GM12878 (cell line): ENCODE measurements around the gene ZDHHC7. TPM values are rescaled to one million over a fixed set of nuclear protein-coding genes. Genes with fewer than 3 reads are reported as not detected.
"Not testable (repeated sequence)": the region's sequence is repeated elsewhere in the genome, so short reads cannot be mapped to it uniquely, and the experiment has no call there.

Experiments used
- ATAC-seq: fragments of 200-7000 bp; cut with Tn5 transposase; 3 replicates; pipeline ENCODE4 v1.9.1; 2020; ENCODE audit warnings: mild to moderate bottlenecking, moderate library complexity
- BruUV-seq: library from RNA; stranded (reverse); fragments of 400-500 nt; replicated peaks from 2 replicates; lab custom pipeline; 2021; lab: Mats Ljungman, UMichigan
- CTCF ChIA-PET: fragments of 300-600 bp; sonication (Branson Sonifier 250); formaldehyde crosslinking; extraction: SDS; loops from one replicate; lab custom pipeline; 2021; ENCODE audit warnings: inconsistent platforms; lab: Yijun Ruan, JAX
- POLR2A ChIA-PET: fragments of 350-600 bp; formaldehyde crosslinking; extraction: SDS; loops from one replicate; lab custom pipeline; 2021; ENCODE audit warnings: inconsistent platforms; lab: Charles Lee
- RAD21 ChIA-PET: fragments of 300-600 bp; sonication (Branson Sonifier 250); formaldehyde crosslinking; loops from one replicate; lab custom pipeline; 2023; ENCODE audit warnings: antibody characterized with exemption; ENCODE audit not compliant: unreplicated experiment; lab: Charles Lee
- SMC1A ChIA-PET: fragments of 300-600 bp; sonication (Branson Sonifier 250); formaldehyde crosslinking; loops from one replicate; lab custom pipeline; 2023; ENCODE audit not compliant: unreplicated experiment, uncharacterized antibody; lab: Charles Lee
- DNase-seq: peaks from one replicate; pipeline ENCODE4 v3.0.0-alpha.2; 2011; ENCODE audit warnings: low read depth, low spot score
- FAIRE-seq: peaks from 3 replicates; lab custom pipeline; 2011; peaks lifted over from hg19 to GRCh38; lab: Jason Lieb, UNC
- H2AFZ ChIP-seq: 2 replicates; pipeline ENCODE4 v1.6.0; 2011; ENCODE audit warnings: low read depth, low read length, control low read depth; ENCODE audit not compliant: control insufficient read depth
- H3K27ac ChIP-seq: 2 replicates; pipeline ENCODE4 v1.5.1; 2011; ENCODE audit warnings: control low read depth; ENCODE audit not compliant: control insufficient read depth, insufficient read depth
- H3K27me3 ChIP-seq, 2 experiments: replicated peaks in 1 of 2; 2 replicates each; pipeline versions ENCODE4 v1.6.0 to v1.6.1; 2011; ENCODE audit warnings: low read length in 1 of 2; ENCODE audit not compliant: control insufficient read depth in 2 of 2, insufficient read depth in 2 of 2
- H3K36me3 ChIP-seq, 2 experiments: 2 replicates each; pipeline ENCODE4 v1.5.1; 2011; ENCODE audit warnings: low read length in 1 of 2; ENCODE audit not compliant: control insufficient read depth in 2 of 2, insufficient read depth in 2 of 2
- H3K4me1 ChIP-seq: 2 replicates; pipeline ENCODE4 v1.6.1; 2011; ENCODE audit warnings: mild to moderate bottlenecking, low read length, moderate library complexity, mixed read lengths; ENCODE audit not compliant: control insufficient read depth, insufficient read depth
- H3K4me2 ChIP-seq: 2 replicates; pipeline ENCODE4 v1.6.0; 2011; ENCODE audit warnings: control low read depth; ENCODE audit not compliant: control insufficient read depth, insufficient read depth
- H3K4me3 ChIP-seq: fragments of 200-600 bp; sonication (generic); 2 replicates; pipeline ENCODE4 v1.5.1; 2016
- H3K79me2 ChIP-seq: 2 replicates; pipeline ENCODE4 v1.6.0; 2011; ENCODE audit warnings: low read length; ENCODE audit not compliant: control insufficient read depth, insufficient read depth
- H3K9ac ChIP-seq: 2 replicates; pipeline ENCODE4 v1.8.0; 2011; ENCODE audit warnings: low read length, control low read depth, mixed read lengths; ENCODE audit not compliant: control insufficient read depth, insufficient read depth
- H3K9me3 ChIP-seq: replicated peaks from 3 replicates; pipeline ENCODE4 v1.5.1; 2011; ENCODE audit warnings: mild to moderate bottlenecking, low read length; ENCODE audit not compliant: control insufficient read depth, insufficient read depth
- H4K20me1 ChIP-seq: 2 replicates; pipeline ENCODE4 v1.6.0; 2011; ENCODE audit not compliant: control insufficient read depth, insufficient read depth
- MYB ChIP-seq: fragments of 150-350 bp; IDR thresholded peaks from 2 replicates; pipeline ENCODE4 v1.6.1; 2014; ENCODE audit warnings: mild to moderate bottlenecking, low read depth, low read length, borderline replicate concordance
- PAX8 ChIP-seq: fragments of 450-650 bp; IDR thresholded peaks from 2 replicates; pipeline ENCODE4 v1.6.1; 2017; ENCODE audit warnings: mild to moderate bottlenecking, moderate library complexity
- TCF12 ChIP-seq: IDR thresholded peaks from 2 replicates; pipeline ENCODE4 v1.6.1; 2011; ENCODE audit warnings: low read depth, mild to moderate bottlenecking, low read length
- WGBS: methylation state at CpG from one replicate; pipeline ENCODE4 v1.1.6; 2016; ENCODE audit warnings: low lambda C conversion rate; ENCODE audit not compliant: insufficient replicate concordance, insufficient coverage; ENCODE audit errors: missing lambda C conversion rate; 5-methylcytosine and 5-hydroxymethylcytosine counted together
- in situ Hi-C: fragments of 300-500 bp; cut with MboI; formaldehyde crosslinking; loops from 9 replicates; pipeline ENCODE4 v1.14.3; 2018; ENCODE audit warnings: mixed read lengths
- intact Hi-C: fragments of 100-400 bp; cut with micrococcal nuclease; formaldehyde crosslinking; loops from one replicate; pipeline ENCODE4 v1.14.2; 2022; ENCODE audit not compliant: unreplicated experiment
- polyA plus RNA-seq, 11 experiments: library from polyadenylated mRNA; depleted of rRNA in 4 of 11; unstranded in 6 of 11; stranded (reverse) in 5 of 11; fragments of >200 nt; fragmentation: Nextera tagmentation in 4 of 11; fragmentation: Illumina TruSeq in 1 of 11; extraction: Ambion mirVana in 4 of 11; extraction: Trizol in 1 of 11; gene quantifications; 1 replicate in 1 of 11; 2 replicates in 10 of 11; pipeline versions ENCODE4 v1.2.1 to v1.2.3, GENCODE V29; 2011 to 2016; ENCODE audit warnings: inconsistent platforms in 2 of 11, missing spikeins in 2 of 11, low read depth in 1 of 11
- total RNA-seq, 4 experiments: library from RNA; depleted of rRNA in 3 of 4; stranded (reverse); fragments of >200 nt in 3 of 4; fragmentation: Illumina TruSeq in 1 of 4; extraction: Trizol in 1 of 4; gene quantifications; 2 replicates each; pipeline versions ENCODE4 v1.2.1 to v1.2.3, GENCODE V29; 2013 to 2021
- TF ChIP-seq, protein P1 (sequence below): IDR thresholded peaks from 2 replicates; pipeline ENCODE4 v1.6.1; 2012; ENCODE audit warnings: low read depth, low read length, improper control_type of control experiment
- TF ChIP-seq, protein P2 (sequence below): fragments of 450-650 bp; IDR thresholded peaks from 2 replicates; pipeline ENCODE4 v1.6.1; 2017; ENCODE audit warnings: mild to moderate bottlenecking, moderate library complexity

Gene ZDHHC7
- total and polyA plus RNA-seq, 10 of the 15 experiments (the other 5 are each of a cell fraction or from before 2014, with no cell fraction given), result 0.87 to 26.0 (median 20.0) TPM

DNA sequence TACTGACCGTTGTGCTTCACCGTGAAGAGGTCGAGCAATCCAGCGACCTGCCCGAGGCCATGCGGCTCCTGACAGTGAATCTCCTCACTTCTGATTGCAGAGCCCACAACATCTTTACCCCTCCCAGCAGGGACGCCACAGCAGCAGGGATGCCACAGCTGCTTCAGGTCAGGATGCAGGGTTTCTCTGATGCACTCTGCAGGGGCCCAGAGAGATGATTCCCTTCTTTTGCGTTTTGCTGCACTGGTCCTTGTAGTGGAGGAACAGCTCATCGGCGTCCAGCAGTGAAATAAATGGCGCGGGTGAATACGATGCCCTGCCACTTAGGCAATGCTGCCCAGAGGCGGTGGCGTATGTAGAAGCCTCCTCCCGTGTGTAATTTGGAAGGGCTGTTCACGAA is 21.8 kb upstream of the ZDHHC7 start (continued):
- TF ChIP-seq, protein P1, sequence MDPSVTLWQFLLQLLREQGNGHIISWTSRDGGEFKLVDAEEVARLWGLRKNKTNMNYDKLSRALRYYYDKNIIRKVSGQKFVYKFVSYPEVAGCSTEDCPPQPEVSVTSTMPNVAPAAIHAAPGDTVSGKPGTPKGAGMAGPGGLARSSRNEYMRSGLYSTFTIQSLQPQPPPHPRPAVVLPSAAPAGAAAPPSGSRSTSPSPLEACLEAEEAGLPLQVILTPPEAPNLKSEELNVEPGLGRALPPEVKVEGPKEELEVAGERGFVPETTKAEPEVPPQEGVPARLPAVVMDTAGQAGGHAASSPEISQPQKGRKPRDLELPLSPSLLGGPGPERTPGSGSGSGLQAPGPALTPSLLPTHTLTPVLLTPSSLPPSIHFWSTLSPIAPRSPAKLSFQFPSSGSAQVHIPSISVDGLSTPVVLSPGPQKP, result no peak

DNA sequence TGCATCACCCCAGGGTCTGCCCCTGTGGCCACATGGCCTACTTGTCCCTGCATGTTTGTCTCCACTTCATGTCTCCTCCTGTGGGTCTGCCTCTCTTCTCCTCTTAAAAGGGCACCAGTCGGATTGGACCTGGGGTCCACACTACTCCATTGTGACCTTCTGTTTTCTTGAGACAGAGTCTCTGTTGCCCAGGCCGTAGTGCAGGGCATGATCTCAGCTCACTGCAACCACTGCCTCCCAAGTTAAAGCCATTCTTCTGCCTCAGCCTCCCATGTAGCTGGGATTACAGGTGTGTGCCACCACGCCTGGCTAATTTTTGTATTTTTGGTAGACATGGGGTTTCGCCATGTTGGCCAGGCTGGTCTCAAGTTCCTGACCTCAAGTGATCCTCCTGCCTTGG is 20.9 kb upstream of the ZDHHC7 start:
- H2AFZ ChIP-seq, H3K36me3 ChIP-seq, H3K4me3 ChIP-seq, H4K20me1 ChIP-seq, H3K4me2 ChIP-seq, H3K27me3 ChIP-seq, POLR2A ChIA-PET, intact Hi-C loops, SMC1A ChIA-PET, ATAC-seq, H3K27ac ChIP-seq, H3K9me3 ChIP-seq, BruUV-seq, H3K9ac ChIP-seq, in situ Hi-C loops, H3K79me2 ChIP-seq, DNase-seq, FAIRE-seq, RAD21 ChIA-PET: not testable (repeated sequence)
- 64% methylated on average over 4 of the region's 4 CpGs for WGBS
- H3K4me1 ChIP-seq, result peaks cover 17% of the 10 kb centered on the region
- CTCF ChIA-PET, result interaction anchor here (1.8 kb wide), 1 partner anchor 25 kb away, joined by 8 read pairs; no protein-coding TSS in a partner anchor

DNA sequence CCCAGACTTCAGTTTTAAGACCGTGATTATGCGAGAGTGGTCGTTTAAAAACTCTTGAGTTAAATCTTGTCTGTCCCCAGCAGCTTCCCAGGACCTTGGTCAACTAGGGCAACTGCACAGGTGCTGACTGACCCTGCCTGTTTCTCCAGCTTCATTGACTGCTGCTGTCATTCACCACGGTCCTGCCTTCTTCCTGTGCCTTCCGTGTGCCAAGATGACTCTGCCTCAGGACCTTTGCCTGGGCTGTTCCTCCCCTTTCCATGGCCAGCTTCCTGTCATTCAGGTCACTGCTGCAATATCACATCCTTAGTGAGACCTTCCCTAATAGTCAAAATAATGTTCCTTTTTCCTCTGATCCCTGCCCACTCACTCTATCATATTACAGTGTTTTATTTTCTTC is 20.1 kb upstream of the ZDHHC7 start:
- intact Hi-C loops (no loop called here), in situ Hi-C loops (no loop called here)
- ATAC-seq (no peak), FAIRE-seq (no peak)
- ChIA-PET CTCF (interaction anchor here (1.8 kb wide), 1 partner anchor 26 kb away, joined by 8 read pairs; no protein-coding TSS in a partner anchor), POLR2A (no interaction called here)
- Histone ChIP-seq H3K79me2 (no peaks in the 10 kb centered on the region; the same call in 1 of the 2 replicates), H2AFZ (no peak overlapping the region), H3K27me3 (no peaks in the 10 kb centered on the region), H3K4me2 (no peak overlapping the region), H4K20me1 (no peaks in the 10 kb centered on the region), H3K36me3 (no peaks in the 10 kb centered on the region), H3K4me3 (no peak overlapping the region), H3K9me3 (no peaks in the 10 kb centered on the region)
- no TSS peak for BruUV-seq
- TF ChIP-seq, protein P2, sequence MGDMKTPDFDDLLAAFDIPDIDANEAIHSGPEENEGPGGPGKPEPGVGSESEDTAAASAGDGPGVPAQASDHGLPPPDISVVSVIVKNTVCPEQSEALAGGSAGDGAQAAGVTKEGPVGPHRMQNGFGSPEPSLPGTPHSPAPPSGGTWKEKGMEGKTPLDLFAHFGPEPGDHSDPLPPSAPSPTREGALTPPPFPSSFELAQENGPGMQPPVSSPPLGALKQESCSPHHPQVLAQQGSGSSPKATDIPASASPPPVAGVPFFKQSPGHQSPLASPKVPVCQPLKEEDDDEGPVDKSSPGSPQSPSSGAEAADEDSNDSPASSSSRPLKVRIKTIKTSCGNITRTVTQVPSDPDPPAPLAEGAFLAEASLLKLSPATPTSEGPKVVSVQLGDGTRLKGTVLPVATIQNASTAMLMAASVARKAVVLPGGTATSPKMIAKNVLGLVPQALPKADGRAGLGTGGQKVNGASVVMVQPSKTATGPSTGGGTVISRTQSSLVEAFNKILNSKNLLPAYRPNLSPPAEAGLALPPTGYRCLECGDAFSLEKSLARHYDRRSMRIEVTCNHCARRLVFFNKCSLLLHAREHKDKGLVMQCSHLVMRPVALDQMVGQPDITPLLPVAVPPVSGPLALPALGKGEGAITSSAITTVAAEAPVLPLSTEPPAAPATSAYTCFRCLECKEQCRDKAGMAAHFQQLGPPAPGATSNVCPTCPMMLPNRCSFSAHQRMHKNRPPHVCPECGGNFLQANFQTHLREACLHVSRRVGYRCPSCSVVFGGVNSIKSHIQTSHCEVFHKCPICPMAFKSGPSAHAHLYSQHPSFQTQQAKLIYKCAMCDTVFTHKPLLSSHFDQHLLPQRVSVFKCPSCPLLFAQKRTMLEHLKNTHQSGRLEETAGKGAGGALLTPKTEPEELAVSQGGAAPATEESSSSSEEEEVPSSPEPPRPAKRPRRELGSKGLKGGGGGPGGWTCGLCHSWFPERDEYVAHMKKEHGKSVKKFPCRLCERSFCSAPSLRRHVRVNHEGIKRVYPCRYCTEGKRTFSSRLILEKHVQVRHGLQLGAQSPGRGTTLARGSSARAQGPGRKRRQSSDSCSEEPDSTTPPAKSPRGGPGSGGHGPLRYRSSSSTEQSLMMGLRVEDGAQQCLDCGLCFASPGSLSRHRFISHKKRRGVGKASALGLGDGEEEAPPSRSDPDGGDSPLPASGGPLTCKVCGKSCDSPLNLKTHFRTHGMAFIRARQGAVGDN, result no peak
- TF ChIP-seq TCF12 (no peak), PAX8 (no peak), MYB (no peak)
- TF ChIP-seq, all 136 proteins: peak for 0
- DNase-seq, result no peak
- WGBS, result 79% methylated on average over 5 of the region's 5 CpGs
- H3K9ac ChIP-seq, result no peak overlapping the region
- ChIA-PET SMC1A (interaction anchor here (0.8 to 1.0 kb wide), 2 partner anchors 22 to 24 kb away, joined by 3 to 5 read pairs; no protein-coding TSS in a partner anchor), RAD21 (no interaction called here)
- no peak overlapping the region for H3K27ac ChIP-seq
- peaks cover 17% of the 10 kb centered on the region for H3K4me1 ChIP-seq
